OCI-LY7 (cell line): Measurements from ENCODE around the gene KCTD2. TPM values are rescaled to one million over a fixed set of nuclear protein-coding genes. Genes with fewer than 3 reads are reported as not detected.

ENCODE experiments used
- BruUV-seq: library from RNA; stranded (reverse); fragments of 400-500 nt; replicated peaks from 2 replicates; lab custom pipeline; 2021; lab: Mats Ljungman, UMichigan
- CTCF ChIA-PET: fragments of 300-600 bp; sonication (Branson Sonifier 250); formaldehyde crosslinking; loops from one replicate; lab custom pipeline; 2022; ENCODE audit warnings: antibody characterized with exemption; ENCODE audit not compliant: unreplicated experiment; lab: Charles Lee
- POLR2A ChIA-PET: fragments of 300-600 bp; sonication (Branson Sonifier 250); formaldehyde crosslinking; loops from one replicate; lab custom pipeline; 2022; ENCODE audit warnings: antibody characterized with exemption; lab: Charles Lee
- DNase-seq: peaks from one replicate; pipeline ENCODE4 v3.0.0-alpha.2; 2015; ENCODE audit warnings: low spot score
- H2AFZ ChIP-seq: fragments of 200-600 bp; sonication (generic), shearing (Covaris generic); 2 replicates; pipeline ENCODE4 v1.6.1; 2014; ENCODE audit warnings: mild to moderate bottlenecking, antibody characterized with exemption, low read length, moderate library complexity
- H3K27ac ChIP-seq: fragments of 200-600 bp; sonication (generic); 2 replicates; pipeline ENCODE4 v1.5.1; 2014; ENCODE audit warnings: mixed run types, low read depth, mild to moderate bottlenecking, moderate library complexity, low read length, inconsistent platforms; ENCODE audit not compliant: poor library complexity, severe bottlenecking
- H3K36me3 ChIP-seq: fragments of 200-600 bp; sonication (generic); 2 replicates; pipeline ENCODE4 v1.6.1; 2014; ENCODE audit warnings: mild to moderate bottlenecking, antibody characterized with exemption, low read length, moderate library complexity, mixed read lengths; ENCODE audit not compliant: insufficient read depth
- H3K4me1 ChIP-seq: fragments of 200-600 bp; sonication (generic); 2 replicates; pipeline ENCODE4 v1.5.1; 2014; ENCODE audit warnings: mild to moderate bottlenecking, low read length; ENCODE audit not compliant: insufficient read depth, poor library complexity, severe bottlenecking
- H3K4me2 ChIP-seq: fragments of 200-600 bp; sonication (generic); 2 replicates; pipeline ENCODE4 v1.6.1; 2014; ENCODE audit warnings: mild to moderate bottlenecking, low read length
- H3K4me3 ChIP-seq: fragments of 200-600 bp; sonication (generic); 2 replicates; pipeline ENCODE4 v1.5.1; 2014; ENCODE audit warnings: mild to moderate bottlenecking, low read depth, low read length; ENCODE audit not compliant: poor library complexity, severe bottlenecking
- H3K79me2 ChIP-seq: fragments of 200-600 bp; sonication (generic); 2 replicates; pipeline ENCODE4 v1.6.1; 2016; ENCODE audit warnings: low read depth, mild to moderate bottlenecking, low read length, moderate library complexity, mixed read lengths; ENCODE audit not compliant: insufficient read depth
- H3K9me2 ChIP-seq: fragments of 200-600 bp; sonication (generic); 2 replicates; pipeline ENCODE4 v1.6.1; 2016; ENCODE audit warnings: mild to moderate bottlenecking, low read length, mixed read lengths; ENCODE audit not compliant: insufficient read depth
- H3K9me3 ChIP-seq: fragments of 200-600 bp; sonication (generic); 2 replicates; pipeline ENCODE4 v1.6.1; 2014; ENCODE audit warnings: mild to moderate bottlenecking, mixed run types, low read length, mixed read lengths
- H4K20me1 ChIP-seq: fragments of 200-600 bp; sonication (generic); 2 replicates; pipeline ENCODE4 v1.6.1; 2014; ENCODE audit warnings: mild to moderate bottlenecking, antibody characterized with exemption, low read length, moderate library complexity, mixed read lengths; ENCODE audit not compliant: insufficient read depth
- EZH2phosphoT487 ChIP-seq: fragments of 200-600 bp; sonication (generic); IDR thresholded peaks from 2 replicates; pipeline ENCODE4 v1.6.1; 2018; ENCODE audit warnings: low read depth, borderline replicate concordance, mild to moderate bottlenecking, mixed run types, antibody characterized with exemption, low read length, moderate library complexity, mixed read lengths
- intact Hi-C: fragments of 100-400 bp; cut with micrococcal nuclease; formaldehyde crosslinking; loops from one replicate; pipeline ENCODE4 v1.10.0; 2022; ENCODE audit not compliant: unreplicated experiment
- total RNA-seq, 2 experiments: library from RNA; depleted of rRNA in 1 of 2; stranded (reverse); fragments of >200 nt in 1 of 2; shearing (Covaris generic) in 1 of 2; gene quantifications; 2 replicates each; pipeline ENCODE4 v1.2.3, GENCODE V29; 2014 to 2022
- TF ChIP-seq, protein P1 (sequence below): fragments of 200-600 bp; sonication (generic); conservative IDR thresholded peaks from 2 replicates; pipeline ENCODE4 v1.5.1; 2014; ENCODE audit warnings: mild to moderate bottlenecking, antibody characterized with exemption, low read length, moderate library complexity, mixed read lengths

KCTD2 gene
- total RNA-seq, 2 experiments from 2014 or later, result 21.0 to 29.8 TPM

DNA sequence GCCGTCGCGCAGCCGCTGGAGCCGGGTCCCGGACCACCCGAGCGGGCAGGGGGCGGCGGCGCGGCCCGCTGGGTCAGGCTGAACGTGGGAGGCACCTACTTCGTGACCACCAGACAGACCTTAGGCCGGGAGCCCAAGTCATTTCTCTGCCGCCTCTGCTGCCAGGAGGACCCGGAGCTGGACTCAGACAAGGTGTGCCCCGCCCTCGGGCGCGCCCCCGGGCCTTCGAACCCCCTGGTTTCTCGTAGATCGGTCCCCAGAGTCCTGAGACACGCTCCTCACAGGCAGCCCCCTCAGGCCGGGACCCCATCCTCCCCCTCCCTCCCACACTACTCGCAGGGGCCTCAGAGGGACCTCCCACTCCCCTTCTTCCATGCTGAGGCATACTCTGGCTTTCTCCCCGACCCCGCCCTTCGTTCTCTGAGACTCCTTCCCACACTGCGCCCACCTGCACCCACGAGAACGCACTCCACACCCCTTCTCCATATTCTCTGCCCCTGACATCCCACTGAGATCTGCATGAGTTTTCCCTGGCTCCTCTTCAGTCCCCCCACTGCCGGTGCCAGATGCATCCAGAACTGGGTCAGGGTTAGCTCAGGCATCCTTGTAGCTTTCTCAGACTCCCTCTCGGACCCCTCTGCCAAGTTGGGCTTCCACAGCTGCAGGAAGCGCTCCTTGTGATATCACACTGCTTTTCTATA, 523 bp downstream of the KCTD2 start:
- no TSS peak for BruUV-seq
- no peak overlapping the region for H3K27ac ChIP-seq
- ChIA-PET CTCF (interaction anchor here (1.1 to 1.4 kb wide), 3 partner anchors 34 to 66 kb away, joined by 3 to 5 read pairs (median 3); no protein-coding TSS in a partner anchor), POLR2A (interaction anchor here (1.2 to 3.6 kb wide), 3 partner anchors 28 to 87 kb away, joined by 3 to 27 read pairs (median 3); partner anchors contain the start of gene MRPL58)
- H3K4me2 ChIP-seq, result peak overlapping the region; percentile 99
- peaks cover 23% of the 10 kb centered on the region for H3K79me2 ChIP-seq
- peaks cover 4% of the 10 kb centered on the region; the same call in 1 of the 2 replicates for H4K20me1 ChIP-seq
- no peaks in the 10 kb centered on the region for H3K9me2 ChIP-seq
- peak; percentile 47 for DNase-seq
- peaks cover 14% of the 10 kb centered on the region for H3K4me1 ChIP-seq
- peak overlapping the region; percentile 58; the same call in 1 of the 2 replicates for H2AFZ ChIP-seq
- TF ChIP-seq, protein P1, sequence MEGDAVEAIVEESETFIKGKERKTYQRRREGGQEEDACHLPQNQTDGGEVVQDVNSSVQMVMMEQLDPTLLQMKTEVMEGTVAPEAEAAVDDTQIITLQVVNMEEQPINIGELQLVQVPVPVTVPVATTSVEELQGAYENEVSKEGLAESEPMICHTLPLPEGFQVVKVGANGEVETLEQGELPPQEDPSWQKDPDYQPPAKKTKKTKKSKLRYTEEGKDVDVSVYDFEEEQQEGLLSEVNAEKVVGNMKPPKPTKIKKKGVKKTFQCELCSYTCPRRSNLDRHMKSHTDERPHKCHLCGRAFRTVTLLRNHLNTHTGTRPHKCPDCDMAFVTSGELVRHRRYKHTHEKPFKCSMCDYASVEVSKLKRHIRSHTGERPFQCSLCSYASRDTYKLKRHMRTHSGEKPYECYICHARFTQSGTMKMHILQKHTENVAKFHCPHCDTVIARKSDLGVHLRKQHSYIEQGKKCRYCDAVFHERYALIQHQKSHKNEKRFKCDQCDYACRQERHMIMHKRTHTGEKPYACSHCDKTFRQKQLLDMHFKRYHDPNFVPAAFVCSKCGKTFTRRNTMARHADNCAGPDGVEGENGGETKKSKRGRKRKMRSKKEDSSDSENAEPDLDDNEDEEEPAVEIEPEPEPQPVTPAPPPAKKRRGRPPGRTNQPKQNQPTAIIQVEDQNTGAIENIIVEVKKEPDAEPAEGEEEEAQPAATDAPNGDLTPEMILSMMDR, result no peak
- H3K9me3 ChIP-seq, result no peaks in the 10 kb centered on the region
- H3K4me3 ChIP-seq, result peak overlapping the region; percentile 75
- intact Hi-C loops, result loop anchor here (1.0 to 10.0 kb wide), 4 partner anchors 34 to 367 kb away; partner anchors contain the start of gene SUMO2
- H3K36me3 ChIP-seq, result peaks cover 31% of the 10 kb centered on the region

DNA sequence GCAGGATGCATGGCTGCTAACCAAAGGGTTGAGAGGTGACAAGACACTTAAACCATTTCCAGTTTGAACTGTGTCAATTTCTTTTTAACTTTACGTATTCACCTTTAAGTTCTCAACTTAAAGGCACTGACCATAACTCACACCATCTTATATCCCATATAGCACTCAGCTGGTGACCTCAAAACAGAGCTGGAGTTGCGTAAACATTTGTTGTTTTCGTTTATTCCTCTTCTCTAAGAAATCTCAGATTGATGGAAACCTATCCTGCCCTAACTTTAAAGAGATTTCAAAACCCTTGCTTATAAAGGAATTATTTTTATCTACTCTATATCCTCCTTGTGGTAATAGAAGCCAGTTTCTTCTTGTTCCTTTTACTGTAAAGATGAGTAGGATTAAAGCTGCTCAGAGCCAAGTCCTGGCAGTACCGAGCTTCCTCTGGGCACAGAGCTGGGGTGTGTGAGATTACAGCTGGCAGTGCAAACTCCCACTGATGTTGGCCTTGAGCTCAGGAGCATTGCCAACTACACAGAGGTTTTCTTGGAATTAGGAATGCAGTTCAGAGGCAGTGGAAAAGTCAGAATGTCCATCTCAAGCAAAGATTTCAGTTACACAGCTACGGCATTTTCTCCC, 1.3 kb downstream of the KCTD2 start:
- H3K4me3 ChIP-seq, result peak overlapping the region; percentile 75
- TF ChIP-seq, protein P1, result no peak
- TF ChIP-seq EZH2phosphoT487, result no peak
- peaks cover 4% of the 10 kb centered on the region; the same call in 1 of the 2 replicates for H4K20me1 ChIP-seq
- peaks cover 14% of the 10 kb centered on the region for H3K4me1 ChIP-seq
- CTCF ChIA-PET, result interaction anchor here (0.5 to 1.4 kb wide), 6 partner anchors 13 to 1451 kb away, joined by 3 to 5 read pairs (median 4); no protein-coding TSS in a partner anchor
- no peaks in the 10 kb centered on the region for H3K9me3 ChIP-seq
- H3K36me3 ChIP-seq, result peaks cover 38% of the 10 kb centered on the region
- H3K79me2 ChIP-seq, result peaks cover 23% of the 10 kb centered on the region
- BruUV-seq, result TSS peak; percentile 68
- no peaks in the 10 kb centered on the region for H3K9me2 ChIP-seq
- POLR2A ChIA-PET, result interaction anchor here (0.8 to 3.6 kb wide), 7 partner anchors 9 to 88 kb away, joined by 3 to 27 read pairs (median 3); partner anchors contain the start of gene MRPL58
- H3K27ac ChIP-seq, result no peak overlapping the region
- DNase-seq, result no peak
- intact Hi-C loops, result loop anchor here (10.0 kb wide), 1 partner anchor 366 kb away; no protein-coding TSS in a partner anchor
- H2AFZ ChIP-seq, result no peak overlapping the region
- H3K4me2 ChIP-seq, result peak overlapping the region; percentile 99
